ENCODE data around the gene CEP20.

DNA sequence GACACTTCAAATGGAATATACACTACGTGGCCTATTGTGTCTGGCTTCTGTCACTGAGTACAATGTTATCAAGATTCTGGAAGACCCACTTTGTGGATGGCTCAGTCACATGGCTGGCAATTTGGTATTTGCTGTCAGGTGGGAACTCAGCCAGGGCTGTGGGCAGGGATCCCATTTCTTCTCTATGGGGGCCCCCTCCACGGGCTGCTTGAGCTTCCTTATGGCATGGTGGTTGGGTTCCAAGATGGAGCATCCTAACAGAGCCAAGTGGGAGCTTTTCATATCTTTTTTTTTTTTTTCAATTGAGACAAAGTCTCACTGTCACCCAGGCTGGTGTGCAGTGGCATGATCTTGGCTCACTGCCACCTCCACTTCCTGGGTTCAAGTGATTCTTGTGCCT, 18.0 kb upstream of the CEP20 start:
- TF ChIP-seq CTCF (IDR thresholded peaks at IDR 0.05) (no peak), POLR2A (IDR thresholded peaks at IDR 0.05) (no peak)

All from adrenal gland (tissue), 5 donors.